GM20000 (cell line): ENCODE data around the gene SEC14L1.
"Not testable (repeated sequence)": the region's sequence is repeated elsewhere in the genome, so short reads cannot be mapped to it uniquely, and the experiment has no call there.

Experiments
- DNase-seq: peaks from one replicate; pipeline ENCODE4 v3.0.0; 2012; ENCODE audit warnings: low spot score
- CTCF ChIP-seq: IDR thresholded peaks from 2 replicates; pipeline ENCODE4 v1.5.1; 2012; ENCODE audit warnings: mild to moderate bottlenecking, control low read depth; ENCODE audit errors: extremely low read depth, missing control alignments

SEC14L1 gene

GRCh38 chr17:77109764-77110359, 30.9 kb upstream of the SEC14L1 start:
- DNase-seq, result peak; percentile 31
- no peak for TF ChIP-seq CTCF

GRCh38 chr17:77111165-77111933, 29.4 kb upstream of the SEC14L1 start:
- not testable (repeated sequence) for DNase-seq

GRCh38 chr17:77111934-77112296, 28.9 kb upstream of the SEC14L1 start:
- TF ChIP-seq CTCF, result no peak
- no peak for DNase-seq

GRCh38 chr17:77115510-77115909, 25.3 kb upstream of the SEC14L1 start:
- no peak for DNase-seq
- no peak for TF ChIP-seq CTCF

- DNase-seq, result no peak
- TF ChIP-seq CTCF, result no peak
Observed at GRCh38 chr17:77115947-77116346, 24.8 kb upstream of the SEC14L1 start.

- DNase-seq, result no peak
- no peak for TF ChIP-seq CTCF
Observed at GRCh38 chr17:77116371-77116860, 24.4 kb upstream of the SEC14L1 start.

GRCh38 chr17:77117415-77117814, 23.4 kb upstream of the SEC14L1 start:
- no peak for DNase-seq
- no peak for TF ChIP-seq CTCF
